ENCODE data around the gene PHOSPHO1.

PHOSPHO1 gene

GRCh38 chr17:49241692-49242397 is 11.3 kb upstream of the PHOSPHO1 start:
- DNase-seq: no peak

- DNase-seq: no peak
Observed at GRCh38 chr17:49241040-49241439, 10.5 kb upstream of the PHOSPHO1 start.

GRCh38 chr17:49240619-49241018 is 10.0 kb upstream of the PHOSPHO1 start:
- DNase-seq: no peak

DNA sequence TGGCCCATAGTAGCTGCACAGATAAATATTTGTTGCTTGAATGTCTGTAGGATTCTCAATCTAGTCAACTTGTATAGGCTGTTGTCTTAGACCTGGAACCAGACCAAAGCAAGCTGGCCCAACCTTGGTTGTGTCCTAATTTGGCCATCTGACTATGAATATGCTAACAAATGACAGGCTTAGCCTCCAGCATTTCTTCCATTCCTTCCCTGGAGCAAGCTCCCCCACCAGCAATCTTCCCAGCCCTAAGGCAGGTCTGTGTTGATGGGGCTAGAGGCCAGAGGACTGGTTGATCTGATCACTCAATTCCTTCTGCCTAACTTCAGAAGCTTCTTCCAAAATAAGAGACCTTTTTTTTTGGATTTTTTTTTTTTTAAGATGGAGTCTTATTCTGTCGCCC is 9.4 kb upstream of the PHOSPHO1 start:
- no peak for DNase-seq

DNA sequence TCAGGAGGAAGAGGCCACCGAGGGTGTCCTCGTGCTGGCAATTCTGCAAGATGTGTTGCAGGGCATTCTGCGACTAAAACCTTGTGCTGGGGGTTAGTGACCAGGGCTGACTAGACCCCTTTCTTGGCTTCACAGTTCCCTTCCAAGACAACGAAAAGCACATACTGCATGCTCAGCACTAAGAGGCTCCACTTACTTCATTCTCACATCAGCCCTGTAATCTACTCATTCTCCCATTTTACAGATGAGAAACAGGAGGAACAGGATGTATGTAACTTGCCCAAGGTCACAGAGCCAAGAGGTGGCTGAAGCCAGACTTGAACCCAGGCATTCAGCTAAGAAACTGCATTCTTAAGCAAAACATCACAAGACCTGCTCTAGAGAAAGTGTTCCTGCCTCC is 5.3 kb upstream of the PHOSPHO1 start:
- no peak for DNase-seq

DNA sequence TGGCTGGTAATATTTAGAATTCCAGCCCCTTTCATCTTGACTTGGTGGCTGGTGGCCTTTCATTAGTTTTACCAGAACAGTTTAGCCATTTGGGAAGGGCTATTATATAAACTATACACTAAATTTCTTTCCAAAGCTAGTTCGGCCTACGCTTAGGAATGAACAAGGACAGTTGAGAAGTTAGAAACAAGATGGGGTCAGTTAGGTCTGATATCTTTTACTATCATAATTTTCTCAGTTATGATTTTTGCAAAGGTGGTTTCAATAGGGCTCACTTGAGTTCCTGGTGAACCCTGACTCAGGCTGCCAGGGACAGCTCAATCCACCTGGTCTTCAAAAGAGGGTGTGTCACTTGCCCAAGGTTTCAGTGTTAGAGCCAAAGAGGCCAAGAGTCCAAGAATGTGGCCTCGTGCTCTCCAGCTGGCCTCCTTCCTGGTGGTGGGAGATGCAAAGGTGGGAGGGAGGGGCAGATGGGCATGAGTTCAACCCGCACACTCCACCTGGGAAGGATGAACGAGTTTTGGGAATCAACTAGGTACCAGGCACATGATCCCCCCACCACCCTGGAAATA is 4.0 kb upstream of the PHOSPHO1 start:
- DNase-seq: no peak

DNA sequence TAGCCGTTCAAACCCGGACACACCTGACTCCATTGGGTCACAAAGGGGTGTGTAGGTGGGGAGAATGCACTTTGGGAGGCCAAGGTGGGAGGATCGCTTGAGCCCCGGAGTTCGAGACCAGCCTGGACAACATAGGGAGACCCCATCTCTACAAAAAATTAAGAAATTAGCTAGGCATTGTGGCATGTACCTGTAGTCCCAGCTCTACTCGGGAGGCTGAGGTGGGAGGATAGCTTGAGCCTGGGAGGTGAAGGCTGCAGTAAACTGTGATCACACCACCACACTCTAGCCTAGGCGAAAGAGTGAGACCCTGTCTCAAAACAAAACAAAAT is 942 bp upstream of the PHOSPHO1 start:
- no peak for DNase-seq

GRCh38 chr17:49229805-49230600 is 584 bp downstream of the PHOSPHO1 start:
- no peak for DNase-seq

- DNase-seq: no peak
Observed at GRCh38 chr17:49229076-49229804, 1.3 kb downstream of the PHOSPHO1 start.

DNA sequence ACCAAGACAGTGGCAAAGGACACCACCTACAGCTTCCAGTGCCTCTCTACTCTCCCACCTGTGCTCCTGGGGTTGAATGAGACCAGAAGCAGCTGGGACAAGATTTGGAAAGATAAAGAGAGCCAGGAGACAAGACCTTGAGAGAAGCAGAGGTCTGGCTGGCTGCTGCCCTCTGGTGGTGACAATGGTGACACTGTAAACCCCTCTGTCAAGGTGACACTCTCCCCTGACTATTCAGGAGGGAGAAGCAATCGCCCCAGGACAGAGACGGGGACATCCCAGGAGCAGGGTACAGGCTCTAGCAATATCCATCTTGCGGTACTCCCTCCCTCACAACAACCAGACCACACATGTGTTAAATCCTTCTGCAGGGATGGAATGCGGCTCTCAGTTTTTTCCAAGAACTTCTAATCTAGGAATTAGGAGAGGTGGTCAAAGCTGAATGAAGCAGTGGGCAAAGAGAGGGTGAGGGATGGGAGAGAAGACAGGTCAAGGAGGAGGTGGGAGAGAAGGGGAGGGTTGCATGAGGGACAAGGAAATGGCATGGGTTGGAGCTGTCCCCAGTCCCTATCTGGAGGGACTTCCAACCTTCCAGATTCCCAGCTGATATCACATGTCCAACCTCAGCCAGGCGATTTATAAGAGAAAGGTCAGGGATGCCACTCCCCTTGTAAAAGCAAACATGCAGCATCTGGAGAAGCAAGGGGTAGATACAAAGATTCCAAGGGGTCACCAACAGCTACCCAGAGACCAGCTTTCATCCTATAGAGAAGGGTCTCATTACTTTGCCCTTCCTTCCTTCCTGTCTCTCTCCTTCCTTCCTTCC is 2.9 kb downstream of the PHOSPHO1 start:
- peak; percentile 82 for DNase-seq

GRCh38 chr17:49226771-49227435 is 3.7 kb downstream of the PHOSPHO1 start:
- no peak for DNase-seq

- no peak for DNase-seq
Observed at GRCh38 chr17:49225554-49226236, 4.9 kb downstream of the PHOSPHO1 start.

DNA sequence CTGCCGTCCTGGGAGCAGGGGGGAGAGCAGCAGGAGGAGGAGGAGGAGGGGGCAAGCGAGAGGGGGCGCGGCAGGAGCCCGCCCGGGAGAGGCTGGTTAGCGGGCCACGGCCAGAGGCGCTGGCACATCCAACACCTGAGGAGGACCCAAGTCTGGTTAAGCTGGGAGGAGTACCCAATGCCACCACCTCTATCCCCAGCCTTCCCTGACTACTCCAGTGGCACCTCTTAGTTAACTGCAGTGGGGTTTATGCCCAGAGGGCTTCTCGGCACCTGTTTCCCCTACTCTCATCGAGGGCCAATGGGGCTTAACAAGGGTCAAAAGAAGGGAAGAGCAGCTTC is 5.6 kb downstream of the PHOSPHO1 start:
- DNase-seq: no peak

- DNase-seq: peak; percentile 59
Observed at GRCh38 chr17:49224198-49224996, 6.2 kb downstream of the PHOSPHO1 start.

DNA sequence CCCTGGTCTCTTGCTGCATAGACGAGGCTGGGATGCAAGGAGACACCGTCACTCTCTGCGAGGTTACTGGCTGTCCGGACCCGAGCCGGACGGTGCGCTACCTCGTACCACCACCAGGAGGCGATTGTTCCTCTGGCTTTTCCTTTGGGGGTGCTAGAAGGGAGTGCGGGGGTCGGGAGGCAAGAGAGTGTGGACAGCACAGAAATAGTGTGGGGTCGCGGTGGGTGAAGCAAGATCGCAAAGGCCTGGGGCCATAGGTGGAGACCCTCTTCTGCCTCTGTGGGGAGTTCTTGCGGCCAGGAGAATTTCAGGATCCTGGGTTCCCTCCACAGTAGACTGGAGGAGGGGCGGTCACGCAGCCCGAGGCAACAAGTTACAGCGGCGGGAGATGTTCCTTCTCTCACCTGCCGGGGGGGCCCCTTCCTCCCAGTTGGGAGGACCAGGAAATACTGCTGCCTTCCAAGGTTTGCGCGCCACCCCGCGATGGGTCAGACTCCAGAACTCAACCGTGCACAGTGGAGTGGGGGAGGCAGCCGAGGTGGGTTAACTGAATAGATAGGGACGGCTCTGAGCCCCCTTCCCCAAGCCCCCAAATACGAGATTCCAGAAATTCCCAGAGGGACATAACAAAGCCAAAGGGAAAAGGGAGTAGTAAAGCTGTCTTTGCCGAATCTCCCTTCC is 6.9 kb downstream of the PHOSPHO1 start:
- DNase-seq: peak; percentile 71

DNA sequence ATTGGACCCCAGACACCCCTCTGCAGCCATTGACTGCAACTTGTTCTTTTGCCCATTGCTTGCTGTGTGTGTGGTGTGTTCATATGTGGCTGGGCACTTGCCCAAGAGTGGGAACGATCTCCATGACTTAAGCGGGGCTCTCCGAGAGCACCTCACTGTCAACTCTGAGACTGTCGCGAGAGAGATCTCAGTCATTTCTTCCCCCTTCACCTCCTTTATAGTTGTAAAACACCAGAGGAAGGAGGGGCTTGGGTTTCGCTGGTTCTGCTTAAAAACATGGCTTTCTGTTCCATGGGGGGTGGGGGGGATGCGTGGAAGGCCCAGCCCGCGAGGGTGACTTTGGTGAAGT is 7.4 kb downstream of the PHOSPHO1 start:
- DNase-seq: no peak

GRCh38 chr17:49219987-49220386 is 10.6 kb downstream of the PHOSPHO1 start:
- no peak for DNase-seq

GRCh38 chr17:49218941-49219913 is 11.4 kb downstream of the PHOSPHO1 start:
- DNase-seq: peak; percentile 77
